ENCODE measurements around the gene DTWD2. TPM values are rescaled to one million over a fixed set of nuclear protein-coding genes. Genes with fewer than 3 reads are reported as not detected.

The DTWD2 gene
- total RNA-seq, 4 donors from 2014 or later = 7.1 to 10.5 (median 9.1) TPM

- no peak overlapping the region for H3K27ac ChIP-seq (replicated peaks in 1 of 4)
- 81% methylated on average over 2 of the region's 2 CpGs for WGBS
- H3K4me1 ChIP-seq = no peaks in the 10 kb centered on the region
- no peak for TF ChIP-seq POLR2A (IDR thresholded peaks at IDR 0.05; ENCODE audit: low read depth)
- TF ChIP-seq POLR2AphosphoS5 (IDR thresholded peaks at IDR 0.05) = no peak
- no peak for TF ChIP-seq CTCF (IDR thresholded peaks at IDR 0.05)
- no peak for TF ChIP-seq EP300 (IDR thresholded peaks at IDR 0.05)
- no peaks in the 10 kb centered on the region for H3K27me3 ChIP-seq
- no peaks in the 10 kb centered on the region for H3K36me3 ChIP-seq
- intact Hi-C loops (cut with DNase I) = no loop called here
- no peak for DNase-seq (ENCODE audit: extremely low spot score)
- H3K4me3 ChIP-seq = no peak overlapping the region
- no peaks in the 10 kb centered on the region for H3K9me3 ChIP-seq
Measured at GRCh38 chr5:119017994-119018393, 29.6 kb upstream of the DTWD2 start.

GRCh38 chr5:119016125-119016774, 27.9 kb upstream of the DTWD2 start:
- intact Hi-C loops (cut with DNase I) = no loop called here
- Histone ChIP-seq H3K27me3 (no peaks in the 10 kb centered on the region), H3K4me1 (no peaks in the 10 kb centered on the region), H3K27ac (replicated peaks in 1 of 4) (no peak overlapping the region), H3K36me3 (no peaks in the 10 kb centered on the region), H3K4me3 (no peak overlapping the region), H3K9me3 (no peaks in the 10 kb centered on the region)
- TF ChIP-seq POLR2AphosphoS5 (IDR thresholded peaks at IDR 0.05) = no peak
- DNase-seq (ENCODE audit: extremely low spot score) = no peak
- 88% methylated on average over 7 of the region's 7 CpGs for WGBS

- no peaks in the 10 kb centered on the region for H3K9me3 ChIP-seq
- no peak for DNase-seq (ENCODE audit: extremely low spot score)
- H3K4me3 ChIP-seq = no peak overlapping the region
- H3K27me3 ChIP-seq = no peaks in the 10 kb centered on the region
- H3K27ac ChIP-seq (replicated peaks in 1 of 4) = no peak overlapping the region
- 92% methylated on average over 12 of the region's 13 CpGs for WGBS
- TF ChIP-seq POLR2A (IDR thresholded peaks at IDR 0.05; ENCODE audit: low read depth) = no peak
- no peak for TF ChIP-seq CTCF (IDR thresholded peaks at IDR 0.05)
- TF ChIP-seq POLR2AphosphoS5 (IDR thresholded peaks at IDR 0.05) = no peak
- no peak for TF ChIP-seq EP300 (IDR thresholded peaks at IDR 0.05)
- no peaks in the 10 kb centered on the region for H3K4me1 ChIP-seq
- intact Hi-C loops (cut with DNase I) = no loop called here
- no peaks in the 10 kb centered on the region for H3K36me3 ChIP-seq
Measured at GRCh38 chr5:119011186-119011585, 22.8 kb upstream of the DTWD2 start.

GRCh38 chr5:119010206-119010605, 21.9 kb upstream of the DTWD2 start:
- intact Hi-C loops (cut with DNase I) = no loop called here
- Histone ChIP-seq H3K27me3 (no peaks in the 10 kb centered on the region), H3K9me3 (no peaks in the 10 kb centered on the region), H3K4me3 (no peak overlapping the region), H3K27ac (replicated peaks in 1 of 4) (no peak overlapping the region), H3K36me3 (no peaks in the 10 kb centered on the region), H3K4me1 (no peaks in the 10 kb centered on the region)
- DNase-seq (ENCODE audit: extremely low spot score) = no peak
- TF ChIP-seq EP300 (IDR thresholded peaks at IDR 0.05) = no peak
- no peak for TF ChIP-seq CTCF (IDR thresholded peaks at IDR 0.05)
- TF ChIP-seq POLR2AphosphoS5 (IDR thresholded peaks at IDR 0.05) = no peak
- 91% methylated on average over 6 of the region's 6 CpGs for WGBS

GRCh38 chr5:119009131-119009530, 20.8 kb upstream of the DTWD2 start:
- WGBS = 96% methylated on average over 1 of the region's 1 CpG

More at GRCh38 chr5:119009131-119009530, 20.8 kb upstream of the DTWD2 start:
- H3K4me1 ChIP-seq = no peaks in the 10 kb centered on the region
- DNase-seq (ENCODE audit: extremely low spot score) = no peak
- H3K36me3 ChIP-seq = no peaks in the 10 kb centered on the region
- H3K27ac ChIP-seq (replicated peaks in 1 of 4) = no peak overlapping the region
- H3K4me3 ChIP-seq = no peak overlapping the region
- no peaks in the 10 kb centered on the region for H3K9me3 ChIP-seq
- TF ChIP-seq POLR2AphosphoS5 (IDR thresholded peaks at IDR 0.05) (no peak), CTCF (IDR thresholded peaks at IDR 0.05) (no peak), POLR2A (IDR thresholded peaks at IDR 0.05; ENCODE audit: low read depth) (no peak), EP300 (IDR thresholded peaks at IDR 0.05) (no peak)
- no peaks in the 10 kb centered on the region for H3K27me3 ChIP-seq
- intact Hi-C loops (cut with DNase I) = no loop called here

All from esophagus muscularis mucosa (tissue), 4 donors.